ENCODE data around the gene AOC3. TPM values are rescaled to one million over a fixed set of nuclear protein-coding genes. Genes with fewer than 3 reads are reported as not detected.

AOC3 gene
- total and polyA plus RNA-seq, 2 of the 13 experiments (the other 11 are each of a cell fraction or from before 2014, with no cell fraction given): 8.7 to 51.7 TPM

- TF ChIP-seq GLMP (CRISPR knock-in tag; IDR thresholded peaks at IDR 0.05; ENCODE audit: borderline replicate concordance) (no peak; the same call in 1 of the 2 replicates), ZNF644 (CRISPR knock-in tag; IDR thresholded peaks at IDR 0.05; ENCODE audit: low read depth) (no peak), HMG20A (CRISPR knock-in tag; IDR thresholded peaks at IDR 0.05; ENCODE audit: borderline replicate concordance) (peak; percentile 52; the same call in 1 of the 2 replicates), RAD21 (CRISPR knock-in tag; IDR thresholded peaks at IDR 0.05) (peak; percentile 30; the same call in 1 of the 2 replicates), ZNF800 (CRISPR knock-in tag; IDR thresholded peaks at IDR 0.05) (peak; percentile 92), SMARCE1 (IDR thresholded peaks at IDR 0.05; ENCODE audit: borderline replicate concordance) (no peak), PAXIP1 (CRISPR knock-in tag; conservative IDR thresholded peaks at IDR 0.05) (peak; percentile 65), ATF5 (CRISPR knock-in tag; IDR thresholded peaks at IDR 0.05; ENCODE audit: low read depth) (peak; percentile 88), ZNF207 (IDR thresholded peaks at IDR 0.05; ENCODE audit: borderline replicate concordance) (no peak), ZBTB2 (CRISPR knock-in tag; IDR thresholded peaks at IDR 0.05; ENCODE audit: low read depth) (peak; percentile 75; the same call in 1 of the 2 replicates), NFIB (CRISPR knock-in tag; IDR thresholded peaks at IDR 0.05; ENCODE audit: borderline replicate concordance) (no peak), ZFP37 (CRISPR knock-in tag; IDR thresholded peaks at IDR 0.05; ENCODE audit: borderline replicate concordance) (peak; percentile 42; the same call in 1 of the 2 replicates), AKAP8 (CRISPR knock-in tag; IDR thresholded peaks at IDR 0.05) (no peak; the same call in 1 of the 2 replicates), ZIK1 (CRISPR knock-in tag; IDR thresholded peaks at IDR 0.05; ENCODE audit: borderline replicate concordance, low read depth) (peak; percentile 94), CENPT (CRISPR knock-in tag; IDR thresholded peaks at IDR 0.05; ENCODE audit: low read depth) (peak; percentile 83; the same call in 1 of the 2 replicates), ZNF567 (CRISPR knock-in tag; IDR thresholded peaks at IDR 0.05; ENCODE audit: borderline replicate concordance) (no peak; the same call in 1 of the 2 replicates), FUBP1 (CRISPR knock-in tag; IDR thresholded peaks at IDR 0.05; ENCODE audit: borderline replicate concordance) (no peak)
Observed at GRCh38 chr17:42832934-42833766, 17.8 kb upstream of the AOC3 start, which contains the start of gene PSME3 (continued).

Measured in HepG2 (cell line).